ENCODE results near the gene MCM9.
"Not testable (repeated sequence)": the region's sequence is repeated elsewhere in the genome, so short reads cannot be mapped to it uniquely, and the experiment has no call there.

MCM9 gene

GRCh38 chr6:118801257-118801656 lies 133.7 kb downstream of the MCM9 start:
- no peak for DNase-seq

GRCh38 chr6:118800394-118801071 lies 134.4 kb downstream of the MCM9 start:
- peak; percentile 8 to 93 (median 74) for DNase-seq

GRCh38 chr6:118799826-118800225 lies 135.1 kb downstream of the MCM9 start:
- DNase-seq, result no peak

GRCh38 chr6:118796548-118796947 lies 138.4 kb downstream of the MCM9 start:
- DNase-seq, result not testable (repeated sequence)

GRCh38 chr6:118791499-118791898 lies 143.5 kb downstream of the MCM9 start:
- no peak for DNase-seq

GRCh38 chr6:118789954-118790353 lies 145.0 kb downstream of the MCM9 start:
- no peak for DNase-seq

- DNase-seq, result peak in 1 of 58 donors; percentile 1
Observed at GRCh38 chr6:118789419-118789818, 145.5 kb downstream of the MCM9 start.

GRCh38 chr6:118788702-118789101 lies 146.3 kb downstream of the MCM9 start:
- DNase-seq, result no peak

- DNase-seq, result peak in 1 of 58 donors; percentile 6
Observed at GRCh38 chr6:118787724-118788423, 147.1 kb downstream of the MCM9 start.

- peak in 3 of 58 donors; percentile 2 to 15 (median 6) for DNase-seq
Observed at GRCh38 chr6:118786596-118787453, 148.1 kb downstream of the MCM9 start.

- DNase-seq, result no peak
Observed at GRCh38 chr6:118785601-118786000, 149.4 kb downstream of the MCM9 start.

- DNase-seq, result peak in 36 of 58 donors; percentile 3 to 74 (median 24)
Observed at GRCh38 chr6:118784641-118785164, 150.3 kb downstream of the MCM9 start.

GRCh38 chr6:118783931-118784550 lies 150.9 kb downstream of the MCM9 start:
- DNase-seq, result no peak

- DNase-seq, result no peak
Observed at GRCh38 chr6:118782651-118783050, 152.3 kb downstream of the MCM9 start.

GRCh38 chr6:118781897-118782296 lies 153.1 kb downstream of the MCM9 start:
- DNase-seq, result no peak

GRCh38 chr6:118780668-118781067 lies 154.3 kb downstream of the MCM9 start:
- DNase-seq, result no peak

- DNase-seq, result peak in 40 of 58 donors; percentile 3 to 79 (median 23)
Observed at GRCh38 chr6:118776607-118777549, 158.1 kb downstream of the MCM9 start.

- no peak for DNase-seq
Observed at GRCh38 chr6:118775381-118775780, 159.6 kb downstream of the MCM9 start.

GRCh38 chr6:118774581-118774980 lies 160.4 kb downstream of the MCM9 start:
- no peak for DNase-seq

GRCh38 chr6:118772886-118773285 lies 162.1 kb downstream of the MCM9 start:
- no peak for DNase-seq
